ENCODE data around the gene TUB. TPM values are rescaled to one million over a fixed set of nuclear protein-coding genes. Genes with fewer than 3 reads are reported as not detected.

TUB gene
- total RNA-seq, 1 experiment from 2014 or later = 3.3 TPM

- Histone ChIP-seq H2AFZ (ENCODE audit: low read length) (no peak overlapping the region), H3F3A (ENCODE audit: low read length, unreplicated experiment) (no peaks in the 10 kb centered on the region), H3K4me2 (ENCODE audit: low read length) (no peak overlapping the region), H4K20me1 (ENCODE audit: low read length) (no peaks in the 10 kb centered on the region), H3K4me3 (ENCODE audit: low read length) (no peak overlapping the region), H3K9me2 (replicated peaks; ENCODE audit: low read length) (no peaks in the 10 kb centered on the region), H3K36me3 (ENCODE audit: low read depth, low read length) (no peaks in the 10 kb centered on the region), H3K27ac (ENCODE audit: low read length) (no peak overlapping the region), H3K9ac (ENCODE audit: low read length) (no peak overlapping the region), H3K4me1 (ENCODE audit: insufficient read depth, low read length) (no peaks in the 10 kb centered on the region), H3K9me3 (ENCODE audit: low read length) (no peaks in the 10 kb centered on the region), H3K27me3 (ENCODE audit: low read length) (no peaks in the 10 kb centered on the region), H3K79me2 (ENCODE audit: low read length) (no peaks in the 10 kb centered on the region)
- DNase-seq (no peak), ATAC-seq (no peak)
- BruUV-seq (replicated peaks) = no TSS peak
- intact Hi-C loops (cut with micrococcal nuclease) = no loop called here
- TF ChIP-seq CTCF (conservative IDR thresholded peaks at IDR 0.05; ENCODE audit: low read depth, low read length) = no peak
- no peak for TF ChIP-seq EZH2 (IDR thresholded peaks at IDR 0.05; ENCODE audit: low read length, unreplicated experiment)
- no peak for TF ChIP-seq EZH2phosphoT487 (IDR thresholded peaks at IDR 0.05; ENCODE audit: borderline replicate concordance, low read length)
- CTCF ChIA-PET = no interaction called here
- POLR2A ChIA-PET (ENCODE audit: unreplicated experiment) = no interaction called here
Measured at GRCh38 chr11:8095371-8095770, 14.4 kb downstream of the TUB start.

- Histone ChIP-seq H3K27ac (ENCODE audit: low read length) (no peak overlapping the region), H3K9me2 (replicated peaks; ENCODE audit: low read length) (no peaks in the 10 kb centered on the region), H3K27me3 (ENCODE audit: low read length) (no peaks in the 10 kb centered on the region), H3F3A (ENCODE audit: low read length, unreplicated experiment) (no peaks in the 10 kb centered on the region), H3K9ac (ENCODE audit: low read length) (no peak overlapping the region), H2AFZ (ENCODE audit: low read length) (no peak overlapping the region), H3K9me3 (ENCODE audit: low read length) (no peaks in the 10 kb centered on the region), H3K4me3 (ENCODE audit: low read length) (no peak overlapping the region), H3K79me2 (ENCODE audit: low read length) (no peaks in the 10 kb centered on the region), H4K20me1 (ENCODE audit: low read length) (no peaks in the 10 kb centered on the region), H3K36me3 (ENCODE audit: low read depth, low read length) (no peaks in the 10 kb centered on the region), H3K4me1 (ENCODE audit: insufficient read depth, low read length) (no peaks in the 10 kb centered on the region), H3K4me2 (ENCODE audit: low read length) (no peak overlapping the region)
- POLR2A ChIA-PET (ENCODE audit: unreplicated experiment) = no interaction called here
- intact Hi-C loops (cut with micrococcal nuclease) = no loop called here
- TF ChIP-seq EZH2phosphoT487 (IDR thresholded peaks at IDR 0.05; ENCODE audit: borderline replicate concordance, low read length) = no peak
- no peak for TF ChIP-seq CTCF (conservative IDR thresholded peaks at IDR 0.05; ENCODE audit: low read depth, low read length)
- no peak for TF ChIP-seq EZH2 (IDR thresholded peaks at IDR 0.05; ENCODE audit: low read length, unreplicated experiment)
- ATAC-seq = no peak
- no TSS peak for BruUV-seq (replicated peaks)
- CTCF ChIA-PET = no interaction called here
- no peak for DNase-seq
Measured at GRCh38 chr11:8095806-8096522, 15.0 kb downstream of the TUB start.

- CTCF ChIA-PET = no interaction called here
- no TSS peak for BruUV-seq (replicated peaks)
- no peaks in the 10 kb centered on the region for H3K36me3 ChIP-seq (ENCODE audit: low read depth, low read length)
- no peak for ATAC-seq
- DNase-seq = no peak
- no peak overlapping the region for H3K27ac ChIP-seq (ENCODE audit: low read length)
- no peaks in the 10 kb centered on the region for H3K27me3 ChIP-seq (ENCODE audit: low read length)
- no peaks in the 10 kb centered on the region for H3K9me2 ChIP-seq (replicated peaks; ENCODE audit: low read length)
- TF ChIP-seq CTCF (conservative IDR thresholded peaks at IDR 0.05; ENCODE audit: low read depth, low read length) = no peak
- TF ChIP-seq EZH2phosphoT487 (IDR thresholded peaks at IDR 0.05; ENCODE audit: borderline replicate concordance, low read length) = no peak
- TF ChIP-seq EZH2 (IDR thresholded peaks at IDR 0.05; ENCODE audit: low read length, unreplicated experiment) = no peak
- no peaks in the 10 kb centered on the region for H3K79me2 ChIP-seq (ENCODE audit: low read length)
- no peaks in the 10 kb centered on the region for H3K4me1 ChIP-seq (ENCODE audit: insufficient read depth, low read length)
- no peak overlapping the region for H3K4me2 ChIP-seq (ENCODE audit: low read length)
- no peaks in the 10 kb centered on the region for H3K9me3 ChIP-seq (ENCODE audit: low read length)
- no peaks in the 10 kb centered on the region for H4K20me1 ChIP-seq (ENCODE audit: low read length)
- POLR2A ChIA-PET (ENCODE audit: unreplicated experiment) = no interaction called here
- no peak overlapping the region for H3K9ac ChIP-seq (ENCODE audit: low read length)
- no peak overlapping the region for H2AFZ ChIP-seq (ENCODE audit: low read length)
- no peak overlapping the region for H3K4me3 ChIP-seq (ENCODE audit: low read length)
- intact Hi-C loops (cut with micrococcal nuclease) = no loop called here
- H3F3A ChIP-seq (ENCODE audit: low read length, unreplicated experiment) = no peaks in the 10 kb centered on the region
Measured at GRCh38 chr11:8096575-8096974, 15.6 kb downstream of the TUB start.
